OCI-LY1 (cell line): ENCODE data around the gene DROSHA.

Source experiments
- EZH2 ChIP-seq: fragments of 200-600 bp; sonication (generic), shearing (Covaris generic); IDR thresholded peaks from 2 replicates; pipeline ENCODE4 v1.8.0; 2017; ENCODE audit warnings: borderline replicate concordance, mixed run types, mild to moderate bottlenecking, antibody characterized with exemption, low read length, moderate library complexity, mixed read lengths
- TF ChIP-seq, protein P1 (sequence below): fragments of 200-600 bp; sonication (generic), shearing (Covaris generic); IDR thresholded peaks from 2 replicates; pipeline ENCODE4 v1.5.1; 2017; ENCODE audit warnings: mild to moderate bottlenecking, antibody characterized with exemption, low read length, moderate library complexity, mixed read lengths

DNA sequence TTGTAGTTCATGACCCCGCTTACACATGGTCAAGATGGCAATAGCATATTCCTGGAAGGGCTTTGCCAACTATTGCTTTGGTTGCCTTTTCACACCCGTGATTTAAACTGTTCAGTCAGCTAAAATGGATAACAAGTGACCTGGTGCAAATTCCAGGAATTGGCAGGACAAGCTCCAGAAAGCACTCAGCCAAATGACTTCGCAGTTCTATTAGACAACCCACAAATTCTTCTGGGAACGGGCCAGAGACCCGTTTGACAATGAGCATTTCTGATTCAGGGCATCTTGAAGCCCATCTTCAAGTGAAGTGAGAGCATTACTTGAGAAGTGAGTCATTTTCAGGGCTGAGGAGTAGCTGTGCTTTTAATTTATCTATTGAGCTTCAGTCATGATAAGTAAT is 165.0 kb downstream of the DROSHA start:
- TF ChIP-seq, protein P1, sequence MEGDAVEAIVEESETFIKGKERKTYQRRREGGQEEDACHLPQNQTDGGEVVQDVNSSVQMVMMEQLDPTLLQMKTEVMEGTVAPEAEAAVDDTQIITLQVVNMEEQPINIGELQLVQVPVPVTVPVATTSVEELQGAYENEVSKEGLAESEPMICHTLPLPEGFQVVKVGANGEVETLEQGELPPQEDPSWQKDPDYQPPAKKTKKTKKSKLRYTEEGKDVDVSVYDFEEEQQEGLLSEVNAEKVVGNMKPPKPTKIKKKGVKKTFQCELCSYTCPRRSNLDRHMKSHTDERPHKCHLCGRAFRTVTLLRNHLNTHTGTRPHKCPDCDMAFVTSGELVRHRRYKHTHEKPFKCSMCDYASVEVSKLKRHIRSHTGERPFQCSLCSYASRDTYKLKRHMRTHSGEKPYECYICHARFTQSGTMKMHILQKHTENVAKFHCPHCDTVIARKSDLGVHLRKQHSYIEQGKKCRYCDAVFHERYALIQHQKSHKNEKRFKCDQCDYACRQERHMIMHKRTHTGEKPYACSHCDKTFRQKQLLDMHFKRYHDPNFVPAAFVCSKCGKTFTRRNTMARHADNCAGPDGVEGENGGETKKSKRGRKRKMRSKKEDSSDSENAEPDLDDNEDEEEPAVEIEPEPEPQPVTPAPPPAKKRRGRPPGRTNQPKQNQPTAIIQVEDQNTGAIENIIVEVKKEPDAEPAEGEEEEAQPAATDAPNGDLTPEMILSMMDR, result no peak
- TF ChIP-seq EZH2, result no peak
